GM12892 (cell line): ENCODE data around the gene MYO1E.

ENCODE experiments used
- POLR2A ChIP-seq: IDR thresholded peaks from 2 replicates; pipeline ENCODE4 v1.6.1; 2011; ENCODE audit warnings: low read depth, low read length, control low read depth
- POLR2AphosphoS5 ChIP-seq: IDR thresholded peaks from 2 replicates; pipeline ENCODE4 v1.6.1; 2011; ENCODE audit warnings: low read depth, low read length, control low read depth
- TAF1 ChIP-seq: IDR thresholded peaks from 2 replicates; pipeline ENCODE4 v1.6.1; 2011; ENCODE audit warnings: low read depth, mild to moderate bottlenecking, control low read depth, low read length, borderline replicate concordance

DNA sequence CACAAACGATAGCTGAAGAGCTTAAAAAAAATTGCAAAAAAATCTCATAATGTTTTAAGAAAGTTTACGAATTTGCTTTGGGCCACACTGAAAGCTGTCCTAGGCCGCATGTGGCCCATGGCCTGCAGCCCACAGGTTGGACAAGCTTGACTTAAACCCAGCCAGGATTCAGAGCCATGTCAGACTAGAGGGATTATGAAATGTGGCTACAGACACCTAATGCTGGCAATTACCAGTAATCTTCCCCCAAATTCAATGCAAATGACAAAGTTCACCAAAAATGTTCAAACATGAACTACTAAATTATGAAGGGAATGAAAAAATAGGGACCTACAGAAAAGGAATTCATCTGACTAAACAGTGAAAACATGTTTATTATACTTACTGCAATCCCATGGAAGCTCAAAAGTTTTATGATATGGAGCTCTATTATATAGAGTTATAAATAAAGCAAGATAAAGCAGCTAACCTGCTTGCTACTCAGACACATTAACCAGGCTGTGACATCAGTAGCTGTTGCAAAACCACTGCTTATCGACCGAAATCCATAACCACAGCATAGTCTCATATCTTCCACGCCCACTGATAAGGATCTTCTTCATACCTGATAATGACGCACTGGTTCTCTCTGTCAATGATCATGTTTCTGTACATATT is 116.9 kb downstream of the MYO1E start:
- TF ChIP-seq TAF1 (no peak), POLR2A (no peak), POLR2AphosphoS5 (no peak)
